Ascending aorta (tissue), 2 donors: ENCODE measurements around the gene MAPK1IP1L. TPM values are rescaled to one million over a fixed set of nuclear protein-coding genes. Genes with fewer than 3 reads are reported as not detected.
"Not testable (repeated sequence)": the region's sequence is repeated elsewhere in the genome, so short reads cannot be mapped to it uniquely, and the experiment has no call there.

Source experiments
- DNase-seq, 2 donors: peaks; one replicate each; pipeline ENCODE4 v3.0.0-alpha.2; 2019; ENCODE audit warnings: low spot score in 2 of 2
- H3K27ac ChIP-seq, 2 donors: fragments of 200-600 bp; sonication (generic); one replicate each; pipeline ENCODE4 v1.5.1; 2016 to 2017; ENCODE audit warnings: mild to moderate bottlenecking in 1 of 2
- H3K27me3 ChIP-seq: fragments of 200-600 bp; sonication (generic); one replicate; pipeline ENCODE4 v1.5.1; 2017
- H3K36me3 ChIP-seq, 2 donors: fragments of 200-600 bp; sonication (generic); one replicate each; pipeline ENCODE4 v1.5.1; 2016
- H3K4me1 ChIP-seq, 2 donors: fragments of 200-600 bp; sonication (generic); one replicate each; pipeline ENCODE4 v1.5.1; 2016 to 2017; ENCODE audit warnings: mild to moderate bottlenecking in 1 of 2
- H3K4me3 ChIP-seq, 2 donors: fragments of 200-600 bp; sonication (generic); one replicate each; pipeline ENCODE4 v1.5.1; 2016 to 2017; ENCODE audit warnings: mild to moderate bottlenecking in 1 of 2
- H3K9me3 ChIP-seq, 2 donors: fragments of 200-600 bp; sonication (generic); one replicate each; pipeline ENCODE4 v1.5.1; 2016
- CTCF ChIP-seq, 3 experiments: fragments of 200-600 bp in 2 of 3; fragments of 450-650 bp in 1 of 3; sonication (generic) in 2 of 3; IDR thresholded peaks; one replicate each; pipeline ENCODE4 v1.5.1; 2016 to 2019; ENCODE audit warnings: antibody characterized with exemption in 3 of 3, mild to moderate bottlenecking in 1 of 3, moderate library complexity in 1 of 3
- intact Hi-C: fragments of 100-400 bp; cut with DNase I; formaldehyde crosslinking; loops from one replicate; pipeline ENCODE4 v1.15.1; 2023
- total RNA-seq: library from RNA; depleted of rRNA; stranded (reverse); fragments of >200 nt; gene quantifications from one replicate; pipeline ENCODE4 v1.1.0, GENCODE V29; 2016

The MAPK1IP1L gene
- total RNA-seq, 1 donor from 2014 or later: 51.8 TPM

GRCh38 chr14:55057919-55058318, 6.5 kb downstream of the MAPK1IP1L start:
- Histone ChIP-seq H3K4me1 (peaks cover 9 to 24% of the 10 kb centered on the region in 2 donors), H3K27ac (no peak overlapping the region), H3K36me3 (peaks cover 7 to 18% of the 10 kb centered on the region in 2 donors), H3K27me3 (no peaks in the 10 kb centered on the region), H3K9me3 (no peaks in the 10 kb centered on the region), H3K4me3 (no peak overlapping the region)
- DNase-seq: no peak
- TF ChIP-seq CTCF (IDR thresholded peaks at IDR 0.05): no peak
- intact Hi-C loops: loop anchor here (10.0 kb wide), 1 partner anchor 217 kb away; the partner anchor contains the start of gene FBXO34

GRCh38 chr14:55059333-55059732, 7.9 kb downstream of the MAPK1IP1L start:
- intact Hi-C loops: loop anchor here (10.0 kb wide), 1 partner anchor 215 kb away; the partner anchor contains the start of gene FBXO34
- no peak for DNase-seq
- no peak overlapping the region for H3K27ac ChIP-seq
- no peaks in the 10 kb centered on the region for H3K27me3 ChIP-seq
- no peaks in the 10 kb centered on the region for H3K9me3 ChIP-seq
- TF ChIP-seq CTCF (IDR thresholded peaks at IDR 0.05): no peak
- H3K4me3 ChIP-seq: no peak overlapping the region
- H3K36me3 ChIP-seq: peaks cover 11 to 25% of the 10 kb centered on the region in 2 donors
- peaks cover 6 to 19% of the 10 kb centered on the region in 2 donors for H3K4me1 ChIP-seq

- H3K36me3 ChIP-seq: peaks cover 11 to 30% of the 10 kb centered on the region in 2 donors
- TF ChIP-seq CTCF (IDR thresholded peaks at IDR 0.05): no peak
Observed at GRCh38 chr14:55062517-55063351, 11.3 kb downstream of the MAPK1IP1L start.

GRCh38 chr14:55064896-55065295, 13.4 kb downstream of the MAPK1IP1L start:
- H3K27me3 ChIP-seq, DNase-seq, H3K9me3 ChIP-seq, intact Hi-C loops, H3K4me3 ChIP-seq: not testable (repeated sequence)
- Histone ChIP-seq H3K4me1 (peaks cover 6 to 17% of the 10 kb centered on the region in 2 donors), H3K27ac (peak overlapping the region; percentile 60 to 75), H3K36me3 (peaks cover 11 to 27% of the 10 kb centered on the region in 2 donors)

More at GRCh38 chr14:55062517-55063351, 11.3 kb downstream of the MAPK1IP1L start:
- Histone ChIP-seq H3K4me1 (peaks cover 6 to 17% of the 10 kb centered on the region in 2 donors), H3K4me3 (no peak overlapping the region), H3K27me3 (no peaks in the 10 kb centered on the region), H3K9me3 (no peaks in the 10 kb centered on the region), H3K27ac (peak overlapping the region; percentile 46 to 75)
- peak in 1 of 2 donors; percentile 67 for DNase-seq
- intact Hi-C loops: no loop called here

DNA sequence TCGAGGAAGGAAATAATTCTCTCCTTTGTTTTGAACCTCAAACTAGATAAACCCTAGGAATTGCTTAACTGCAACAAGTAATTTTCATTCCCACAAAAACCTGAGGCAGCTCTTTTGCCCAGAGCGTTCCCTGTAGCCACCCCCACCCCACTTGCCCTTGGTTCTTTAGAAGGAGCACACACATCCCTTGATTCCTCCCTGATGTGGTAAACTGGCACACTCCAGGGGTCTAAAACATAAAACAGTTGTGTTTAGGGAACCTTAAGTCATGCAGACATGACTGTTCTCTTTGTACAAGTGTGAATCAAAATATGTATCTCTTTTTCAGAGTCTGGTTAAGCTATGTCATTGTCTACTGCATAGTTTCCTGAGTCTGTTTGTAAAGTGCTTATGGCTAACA, 14.0 kb downstream of the MAPK1IP1L start:
- intact Hi-C loops: no loop called here
- Histone ChIP-seq H3K27me3 (no peaks in the 10 kb centered on the region), H3K36me3 (peaks cover 11 to 27% of the 10 kb centered on the region in 2 donors), H3K27ac (peak overlapping the region; percentile 60 to 75), H3K4me1 (peaks cover 6 to 17% of the 10 kb centered on the region in 2 donors), H3K4me3 (no peak overlapping the region), H3K9me3 (no peaks in the 10 kb centered on the region)
- TF ChIP-seq CTCF (IDR thresholded peaks at IDR 0.05): no peak
- DNase-seq: no peak

- Histone ChIP-seq H3K27ac (peak overlapping the region; percentile 60 to 75), H3K27me3 (no peaks in the 10 kb centered on the region), H3K4me3 (no peak overlapping the region), H3K36me3 (peaks cover 11 to 21% of the 10 kb centered on the region in 2 donors), H3K4me1 (peaks cover 6 to 20% of the 10 kb centered on the region in 2 donors), H3K9me3 (no peaks in the 10 kb centered on the region)
- intact Hi-C loops: no loop called here
- no peak for DNase-seq
- no peak for TF ChIP-seq CTCF (IDR thresholded peaks at IDR 0.05)
Observed at GRCh38 chr14:55066223-55066622, 14.8 kb downstream of the MAPK1IP1L start.
